Right renal cortex interstitium (tissue), 3 donors: ENCODE measurements around the gene ZNF441. TPM values are rescaled to one million over a fixed set of nuclear protein-coding genes. Genes with fewer than 3 reads are reported as not detected.
"Not testable (repeated sequence)": the region's sequence is repeated elsewhere in the genome, so short reads cannot be mapped to it uniquely, and the experiment has no call there.

Experiments used
- DNase-seq, 3 donors: peaks; one replicate each; pipeline ENCODE4 v3.0.0-alpha.2; 2013; ENCODE audit warnings: low read depth in 3 of 3, low spot score in 2 of 3
- polyA plus RNA-seq, 3 donors: library from polyadenylated mRNA; unstranded; fragments of 120-200 nt; gene quantifications; one replicate each; pipeline ENCODE4 v1.2.1, GENCODE V29; 2013; ENCODE audit not compliant: insufficient read length in 3 of 3

The ZNF441 gene
- polyA plus RNA-seq, 3 donors: 15.2 to 19.4 (median 18.8) TPM

DNA sequence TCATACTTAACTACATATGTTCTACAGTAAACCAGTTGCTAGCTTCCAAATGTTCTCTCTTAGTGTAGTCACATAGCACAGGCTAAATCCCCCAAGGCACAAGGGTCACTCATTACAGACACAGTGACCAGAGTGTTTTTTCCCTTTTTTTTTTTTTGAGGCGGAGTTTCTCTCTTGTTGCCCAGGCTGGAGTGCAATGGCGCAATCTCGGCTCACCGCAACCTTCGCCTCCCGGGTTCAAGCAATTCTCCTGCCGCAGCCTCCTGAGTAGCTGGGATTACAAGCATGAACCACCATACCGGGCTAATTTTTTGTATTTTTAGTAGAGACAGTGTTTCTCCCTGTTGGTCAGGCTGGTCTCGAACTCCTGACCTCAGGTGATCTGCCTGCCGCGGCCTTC, 9.9 kb downstream of the ZNF441 start:
- not testable (repeated sequence) for DNase-seq

DNA sequence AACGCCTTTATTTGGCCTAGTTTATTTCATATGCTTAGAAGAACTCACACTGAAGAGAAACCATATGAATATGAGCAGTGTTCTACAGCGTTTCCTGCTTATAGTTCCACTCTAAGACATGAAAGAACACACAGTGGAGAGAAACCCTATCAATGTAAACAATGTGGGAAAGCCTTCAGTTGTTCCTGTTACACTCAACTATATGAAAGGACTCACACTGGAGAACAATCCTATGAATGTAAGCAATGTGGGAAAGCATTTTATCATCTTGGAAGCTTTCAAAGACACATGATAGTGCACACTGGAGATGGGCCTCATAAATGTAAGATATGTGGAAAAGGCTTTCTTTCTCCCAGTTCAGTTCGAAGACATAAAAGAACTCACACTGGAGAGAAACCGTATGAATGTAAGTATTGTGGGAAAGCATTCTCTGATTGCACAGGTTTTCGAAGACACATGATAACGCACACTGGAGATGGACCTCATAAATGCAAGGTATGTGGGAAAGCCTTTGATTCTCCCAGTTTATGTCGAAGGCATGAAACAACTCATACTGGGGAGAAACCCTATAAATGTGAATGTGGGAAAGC, 13.7 kb downstream of the ZNF441 start:
- no peak for DNase-seq

DNA sequence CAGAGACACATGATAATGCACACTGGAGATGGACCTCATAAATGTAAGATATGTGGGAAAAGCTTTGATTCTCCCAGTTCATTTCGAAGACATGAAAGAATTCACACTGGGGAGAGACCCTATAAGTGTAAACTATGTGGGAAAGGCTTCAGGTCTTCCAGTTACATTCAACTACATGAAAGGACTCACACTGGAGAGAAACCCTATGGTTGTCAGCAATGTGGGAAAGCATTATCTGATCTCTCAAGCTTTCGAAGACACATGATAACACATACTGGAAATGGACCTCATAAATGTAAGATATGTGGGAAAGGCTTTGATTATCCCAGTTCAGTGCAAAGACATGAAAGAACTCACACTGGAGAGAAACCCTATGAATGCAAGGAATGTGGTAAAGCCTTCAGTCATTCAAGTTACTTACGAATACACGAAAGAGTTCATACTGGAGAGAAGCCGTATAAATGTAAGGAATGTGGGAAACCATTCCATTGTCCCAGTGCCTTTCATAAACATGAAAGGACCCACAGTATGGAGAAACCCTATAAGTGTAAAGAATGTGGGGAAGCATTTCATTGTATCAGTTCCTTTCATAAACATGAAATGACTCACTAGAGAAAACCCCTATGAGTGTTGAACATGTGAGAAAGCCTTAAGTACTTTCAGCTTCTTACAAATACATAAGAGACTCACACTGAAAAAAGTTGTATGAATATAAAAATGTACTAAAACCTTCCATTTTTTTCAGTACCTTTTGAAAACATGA, 14.7 kb downstream of the ZNF441 start:
- DNase-seq: no peak

DNA sequence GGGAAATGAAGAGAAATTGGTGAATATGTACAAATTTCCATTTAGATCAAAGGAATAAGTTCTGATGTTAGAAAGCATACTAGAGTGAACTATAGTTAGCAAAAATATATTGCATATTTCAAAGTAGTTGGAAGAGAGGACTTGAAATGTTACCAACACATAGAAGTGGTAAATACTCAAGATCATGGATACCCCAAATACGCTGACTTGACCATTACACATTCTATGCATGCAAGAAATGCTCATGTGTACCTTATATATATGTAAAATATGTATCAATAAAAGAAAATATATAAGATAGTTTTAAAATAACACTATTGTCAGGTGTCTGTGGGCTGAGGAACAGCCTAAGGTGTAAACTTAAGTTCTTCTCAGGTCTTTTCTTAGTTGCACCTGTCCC, 17.0 kb downstream of the ZNF441 start:
- no peak for DNase-seq

DNA sequence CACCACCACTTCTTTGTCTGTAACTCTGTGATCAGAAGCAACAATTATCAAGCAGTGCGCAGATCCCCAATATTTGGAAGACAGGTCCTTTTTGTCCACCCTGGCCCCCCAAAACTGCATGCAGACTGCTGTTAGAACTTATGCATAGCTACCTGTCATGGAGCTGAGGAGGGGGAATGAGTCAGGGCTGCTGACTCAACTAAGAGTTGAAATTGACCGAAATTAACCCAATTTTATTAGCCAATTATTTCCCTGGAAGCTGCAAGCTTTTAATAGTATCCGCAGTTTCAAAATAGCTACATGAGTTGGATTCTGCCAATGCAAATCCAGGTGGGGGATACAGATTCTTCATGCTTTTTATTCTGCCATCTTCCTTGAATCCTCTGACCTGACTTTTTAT, 17.6 kb downstream of the ZNF441 start:
- DNase-seq: no peak

DNA sequence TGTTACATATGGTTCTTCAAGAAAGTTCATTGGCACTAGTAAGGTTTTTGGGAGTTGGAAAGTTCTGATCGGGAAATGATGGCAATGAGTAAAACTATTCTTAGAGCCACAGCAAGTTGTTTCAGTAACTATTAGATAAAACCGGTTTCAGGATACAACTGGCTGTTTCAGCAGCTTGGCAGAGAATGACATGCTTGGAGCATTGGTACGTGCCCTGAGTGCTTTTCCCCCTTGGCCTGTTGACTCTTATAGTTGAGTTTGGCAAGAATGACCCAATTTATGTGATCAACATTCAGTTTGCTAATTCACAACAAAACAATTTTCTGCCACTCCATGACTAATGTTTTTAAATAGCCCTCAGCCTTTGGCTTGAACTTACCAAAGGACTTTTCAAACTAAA, 20.7 kb downstream of the ZNF441 start:
- DNase-seq: no peak

DNA sequence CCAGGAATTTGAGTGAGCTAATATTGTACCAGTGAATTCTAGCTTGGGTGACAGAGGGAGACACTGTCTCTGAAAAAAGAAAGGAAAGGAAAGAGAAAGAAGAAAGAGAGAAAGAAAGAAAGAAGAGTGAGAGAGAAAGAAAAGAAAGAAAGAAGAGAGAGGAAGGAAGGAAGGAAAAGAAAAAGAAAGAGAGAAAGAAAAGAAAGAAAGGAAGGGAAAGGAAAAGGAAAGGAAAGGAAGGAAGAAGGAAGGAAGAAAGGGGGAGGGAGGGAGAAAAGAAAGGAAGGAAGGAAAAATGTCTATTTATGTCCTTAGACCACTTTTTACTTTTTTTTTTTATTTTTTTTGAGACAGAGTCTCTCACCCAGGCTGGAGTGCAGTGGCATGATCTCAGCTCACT, 26.1 kb downstream of the ZNF441 start:
- no peak for DNase-seq

DNA sequence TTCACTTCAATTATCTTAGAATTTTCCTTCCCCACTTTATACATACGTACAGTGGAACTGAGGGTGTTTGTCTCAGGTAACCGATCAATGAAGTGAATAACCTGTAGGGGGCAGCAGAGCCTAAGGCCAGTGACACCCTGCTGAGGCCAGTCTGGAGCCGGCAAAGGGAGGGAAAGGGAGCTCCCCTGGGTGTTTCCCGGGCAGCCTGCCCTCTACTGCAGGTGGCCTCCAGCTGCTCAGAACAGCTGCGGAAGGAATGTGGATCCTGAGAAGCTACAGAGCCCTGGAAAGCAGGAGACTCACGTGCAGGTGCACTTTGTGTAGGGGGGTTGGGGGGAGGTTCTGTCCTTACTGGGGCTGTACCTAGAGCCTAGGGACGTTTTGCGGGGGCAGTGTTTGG, 30.7 kb downstream of the ZNF441 start:
- DNase-seq: peak in 2 of 3 donors; percentile 78 to 83

DNA sequence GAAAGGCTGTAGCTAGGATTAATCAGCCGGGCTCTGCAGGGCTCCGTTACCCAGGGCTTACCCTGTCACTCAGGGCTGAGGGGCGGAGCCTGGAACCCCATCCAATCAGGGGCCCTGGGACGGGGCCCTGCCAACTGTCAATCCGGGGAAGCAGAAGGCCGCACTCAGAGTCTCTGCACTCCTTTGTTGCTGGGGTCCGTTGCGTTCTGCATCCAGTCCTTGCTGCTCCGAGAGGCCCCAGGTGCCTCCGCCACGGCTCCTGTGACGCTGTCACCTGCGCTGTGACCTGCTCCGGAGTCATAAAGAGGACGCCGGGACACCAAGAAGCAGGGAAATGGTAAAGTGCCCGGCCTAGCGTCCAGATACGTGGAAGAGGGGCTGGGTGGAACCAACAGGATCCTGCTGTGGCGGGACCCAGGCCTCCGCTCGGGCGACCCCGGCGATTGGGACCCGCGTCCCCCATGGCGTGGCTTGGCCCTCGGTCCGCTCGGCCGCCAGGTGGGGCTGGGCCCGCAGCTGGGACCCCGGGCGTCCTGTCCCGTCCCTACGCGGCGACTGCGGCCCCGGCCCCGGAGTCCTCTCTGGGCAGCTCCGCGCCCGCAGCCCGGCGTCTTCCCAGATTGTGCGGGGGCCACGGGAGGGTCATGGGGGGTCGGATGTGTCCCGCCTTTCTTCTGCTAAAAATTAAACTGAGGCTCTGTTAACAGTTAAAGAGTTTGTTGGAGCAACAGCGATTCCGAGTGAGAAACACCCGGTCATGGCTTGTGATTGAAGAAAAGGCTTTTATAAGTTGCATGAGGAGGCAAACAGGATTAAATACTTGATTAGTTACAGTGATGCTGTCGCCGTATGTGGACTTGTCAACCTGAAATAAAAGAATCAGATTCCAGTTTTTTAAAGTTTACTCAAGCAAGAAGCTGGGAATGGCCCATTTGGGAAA, 31.9 kb downstream of the ZNF441 start, which contains the start of gene ZNF491:
Gene ZNF491, plus strand, starts transcription at position 133 of the 940 bp plus-strand sequence. CDS start 7,431 bp downstream, outside the sequence.
- peak; percentile 71 to 86 (median 82) for DNase-seq

DNA sequence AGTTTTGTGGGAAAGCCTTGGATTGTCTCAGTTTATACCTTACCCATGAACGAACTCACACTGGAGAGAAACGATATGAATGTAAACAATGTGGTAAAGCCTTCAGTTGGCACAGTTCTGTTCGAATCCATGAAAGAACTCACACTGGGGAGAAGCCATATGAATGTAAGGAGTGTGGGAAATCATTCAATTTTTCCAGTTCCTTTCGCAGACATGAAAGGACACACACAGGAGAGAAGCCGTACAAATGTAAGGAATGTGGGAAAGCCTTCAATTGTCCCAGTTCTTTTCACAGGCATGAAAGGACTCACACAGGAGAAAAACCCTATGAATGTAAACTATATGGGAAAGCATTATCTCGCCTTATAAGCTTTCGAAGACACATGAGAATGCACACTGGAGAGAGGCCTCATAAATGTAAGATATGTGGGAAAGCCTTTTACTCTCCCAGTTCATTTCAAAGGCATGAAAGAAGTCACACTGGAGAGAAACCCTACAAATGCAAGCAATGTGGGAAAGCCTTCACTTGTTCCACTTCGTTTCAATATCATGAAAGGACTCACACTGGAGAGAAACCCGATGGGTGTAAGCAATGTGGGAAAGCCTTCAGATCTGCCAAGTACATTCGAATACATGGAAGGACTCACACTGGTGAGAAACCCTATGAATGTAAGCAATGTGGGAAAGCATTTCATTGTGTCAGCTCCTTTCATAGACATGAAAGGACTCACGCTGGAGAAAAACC, 39.7 kb downstream of the ZNF441 start:
- DNase-seq: no peak

DNA sequence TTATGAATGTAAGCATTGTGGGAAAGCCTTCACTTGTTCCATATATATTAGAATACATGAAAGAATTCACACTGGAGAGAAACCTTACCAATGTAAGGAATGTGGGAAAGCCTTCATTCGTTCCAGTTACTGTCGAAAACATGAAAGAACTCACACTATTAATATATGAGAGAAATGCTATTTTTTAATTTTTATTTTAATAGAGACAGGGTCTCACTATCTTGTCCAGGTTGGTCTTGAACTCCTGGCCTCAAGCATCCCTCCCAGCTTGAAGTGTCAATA, 40.2 kb downstream of the ZNF441 start:
- no peak for DNase-seq

DNA sequence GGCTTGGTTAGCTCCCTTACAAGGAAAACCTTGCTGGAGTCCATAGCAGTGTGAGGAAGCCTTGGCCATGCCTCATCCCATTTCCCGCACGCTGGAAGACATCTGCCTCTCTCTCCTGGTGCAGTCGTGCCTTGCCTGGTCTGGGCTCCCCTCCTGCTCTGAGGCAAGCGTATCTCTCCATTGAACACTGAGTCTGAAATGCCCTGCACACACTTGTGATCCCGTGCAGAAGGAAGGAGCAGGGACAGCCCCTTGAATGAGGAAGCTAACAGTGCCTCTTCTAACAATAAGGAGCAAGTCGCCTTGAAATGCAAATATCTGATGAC, 46.9 kb downstream of the ZNF441 start:
- peak in 1 of 3 donors; percentile 21 for DNase-seq

DNA sequence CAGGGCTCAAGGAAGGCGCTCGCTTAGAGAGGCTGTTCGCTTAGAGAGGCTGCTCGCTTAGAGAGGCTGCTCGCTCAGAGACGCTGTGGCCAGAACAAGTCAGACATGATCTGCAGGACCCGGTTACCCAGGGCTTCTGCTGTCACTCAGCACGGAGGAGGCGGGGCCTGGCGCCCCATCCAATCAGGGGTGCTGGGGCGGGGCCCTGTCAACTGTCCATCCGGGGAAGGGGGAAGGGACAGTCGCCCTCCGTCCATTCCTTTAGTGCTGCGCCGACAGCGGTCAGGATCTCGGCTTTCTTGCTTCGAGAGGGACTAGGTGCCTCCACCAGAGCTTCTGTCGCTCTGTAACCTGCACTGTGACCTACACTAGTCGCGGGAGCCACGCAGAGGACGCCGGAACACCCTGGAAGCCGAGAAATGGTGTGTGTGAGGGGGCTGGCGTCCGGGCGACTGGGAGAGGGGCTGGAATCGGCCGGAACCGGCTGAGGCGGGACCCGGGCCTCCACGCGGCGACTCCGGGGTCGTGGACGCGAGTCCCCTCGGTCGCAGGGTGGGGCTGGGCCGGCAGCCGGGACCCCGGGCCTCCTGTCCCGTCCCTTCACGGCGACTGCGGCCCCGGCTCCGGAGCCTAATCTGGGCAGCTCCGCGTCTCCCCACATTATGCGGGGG, 47.4 kb downstream of the ZNF441 start, which contains the start of gene ZNF440:
Gene ZNF440, plus strand, starts transcription at position 245 of the 671 bp plus-strand sequence. Its CDS starts 175 bp downstream, at position 420.
- peak; percentile 81 to 92 (median 90) for DNase-seq

DNA sequence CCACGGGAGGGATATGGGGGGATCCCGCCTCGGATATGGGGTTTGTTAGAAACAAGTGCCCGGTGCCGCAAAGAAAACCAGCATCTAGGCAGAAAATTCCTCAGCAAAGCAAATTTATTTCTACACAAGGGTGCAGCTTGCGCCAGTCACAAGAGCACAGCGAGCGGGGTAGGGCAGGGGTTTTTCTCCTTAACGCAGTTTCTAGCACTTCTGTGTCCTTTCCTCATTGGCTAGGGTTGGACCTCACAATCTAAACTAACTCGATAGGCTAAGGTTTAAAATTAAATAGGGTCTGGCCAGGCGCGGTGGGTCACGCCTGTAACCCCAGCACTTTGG, 47.9 kb downstream of the ZNF441 start:
- DNase-seq: peak in 1 of 3 donors; percentile 10

DNA sequence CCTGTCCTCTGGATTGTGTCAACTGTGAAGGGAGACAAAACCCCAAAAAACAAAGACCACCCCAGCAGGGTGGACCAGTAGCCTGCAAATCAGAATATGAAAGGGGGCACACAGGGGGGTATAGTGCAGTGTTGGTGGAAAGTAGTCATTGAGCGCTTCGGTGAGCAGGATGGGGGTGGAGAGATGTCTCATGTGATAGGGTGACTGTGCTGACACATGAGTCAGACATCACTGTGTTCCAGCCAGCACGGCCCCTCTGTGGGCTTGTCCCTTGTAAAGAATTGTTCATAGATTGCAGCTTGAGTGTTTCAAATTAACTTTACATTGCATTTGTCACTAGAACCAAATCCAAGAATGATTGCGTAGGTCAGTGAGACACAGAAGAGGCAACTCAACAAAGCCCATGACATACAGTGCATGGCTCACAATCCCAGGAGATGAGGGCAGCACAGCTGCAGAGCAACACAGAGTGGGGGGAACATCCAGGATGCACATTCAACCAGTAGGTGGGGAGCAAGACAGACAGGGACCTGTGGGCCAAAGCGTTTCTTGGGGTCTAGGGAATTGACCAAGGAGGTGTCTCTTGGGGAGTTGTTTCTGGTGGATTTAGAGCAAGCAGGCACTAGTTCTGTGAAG, 54.8 kb downstream of the ZNF441 start:
- no peak for DNase-seq

DNA sequence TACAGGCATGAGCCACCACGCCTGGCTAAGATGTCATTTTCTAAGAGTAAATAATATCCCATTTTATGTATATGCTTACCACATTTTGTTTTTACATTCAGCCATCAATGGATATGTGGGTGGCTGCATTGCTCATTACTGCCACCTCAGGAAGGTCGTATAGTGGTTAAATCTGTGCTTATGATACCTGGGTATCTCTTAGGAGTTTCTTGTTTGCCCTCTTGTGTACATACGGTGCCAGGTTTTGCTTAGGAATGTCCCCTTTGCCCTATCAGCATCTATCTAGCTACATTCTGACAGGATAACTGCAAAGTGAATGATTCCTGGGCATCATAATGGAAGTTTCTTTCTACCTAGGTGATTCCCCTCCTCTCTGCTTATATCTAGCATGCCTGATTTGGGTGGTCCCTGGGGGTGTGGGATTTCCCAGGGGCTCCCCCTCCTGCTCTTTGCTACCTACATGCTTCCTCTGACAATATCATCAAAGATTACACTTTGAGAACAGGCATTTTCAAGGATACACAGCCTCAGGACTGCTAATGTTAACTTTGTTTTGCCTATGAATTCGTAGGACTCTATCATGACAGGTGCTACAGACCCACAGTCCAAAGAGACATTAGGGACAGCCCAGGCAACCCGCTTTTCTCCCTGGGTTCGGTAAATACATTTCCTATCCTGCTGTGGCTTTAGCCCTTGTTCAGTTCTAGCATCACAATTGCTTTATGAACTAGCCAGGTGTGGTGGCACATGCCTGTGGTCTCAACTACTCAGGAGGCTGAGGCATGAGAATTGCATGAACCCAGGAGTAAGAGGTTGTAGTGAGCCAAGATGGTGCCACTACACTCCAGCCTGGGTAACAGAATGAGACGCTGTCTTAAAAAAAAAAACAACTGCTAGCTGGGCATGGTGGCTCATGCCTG, 62.4 kb downstream of the ZNF441 start:
- DNase-seq: not testable (repeated sequence)

DNA sequence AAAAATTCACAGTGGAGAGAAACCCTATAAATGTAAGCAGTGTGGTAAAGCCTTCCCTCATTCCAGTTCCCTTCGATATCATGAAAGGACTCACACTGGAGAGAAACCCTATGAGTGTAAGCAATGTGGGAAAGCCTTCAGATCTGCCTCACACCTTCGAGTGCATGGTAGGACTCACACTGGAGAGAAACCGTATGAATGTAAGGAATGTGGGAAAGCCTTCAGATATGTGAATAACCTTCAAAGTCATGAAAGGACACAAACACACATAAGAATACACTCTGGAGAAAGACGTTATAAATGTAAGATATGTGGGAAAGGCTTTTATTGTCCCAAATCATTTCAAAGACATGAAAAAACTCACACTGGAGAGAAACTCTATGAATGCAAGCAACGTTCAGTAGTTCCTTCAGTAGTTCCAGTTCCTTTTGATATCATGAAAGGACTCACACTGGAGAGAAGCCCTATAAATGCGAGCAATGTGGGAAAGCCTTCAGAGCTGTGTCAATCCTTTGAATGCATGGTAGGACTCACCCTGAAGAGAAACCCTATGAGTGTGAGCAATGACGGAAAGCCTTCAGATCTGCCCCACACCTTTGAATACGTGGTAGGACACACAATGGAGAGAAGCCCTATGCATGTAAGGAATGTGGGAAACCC, 65.6 kb downstream of the ZNF441 start:
- no peak for DNase-seq

DNA sequence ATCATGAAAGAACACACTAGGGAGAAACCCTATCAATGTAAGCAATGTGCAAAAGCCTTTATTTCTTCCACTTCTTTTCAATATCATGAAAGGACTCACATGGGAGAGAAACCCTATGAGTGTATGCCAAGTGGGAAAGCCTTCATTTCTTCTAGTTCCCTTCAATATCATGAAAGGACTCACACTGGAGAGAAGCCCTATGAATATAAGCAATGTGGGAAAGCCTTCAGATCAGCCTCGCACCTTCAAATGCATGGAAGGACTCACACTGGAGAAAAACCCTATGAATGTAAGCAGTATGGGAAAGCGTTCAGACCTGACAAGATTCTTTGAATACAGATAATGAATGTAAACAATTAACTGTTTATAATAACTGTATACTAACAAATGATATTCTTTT, 66.7 kb downstream of the ZNF441 start:
- DNase-seq: no peak
